ENCODE measurements around the gene GPR171.
A peak's percentile ranks its signal among the peaks of the same experiment; 100 is the strongest.

Gene GPR171

DNA sequence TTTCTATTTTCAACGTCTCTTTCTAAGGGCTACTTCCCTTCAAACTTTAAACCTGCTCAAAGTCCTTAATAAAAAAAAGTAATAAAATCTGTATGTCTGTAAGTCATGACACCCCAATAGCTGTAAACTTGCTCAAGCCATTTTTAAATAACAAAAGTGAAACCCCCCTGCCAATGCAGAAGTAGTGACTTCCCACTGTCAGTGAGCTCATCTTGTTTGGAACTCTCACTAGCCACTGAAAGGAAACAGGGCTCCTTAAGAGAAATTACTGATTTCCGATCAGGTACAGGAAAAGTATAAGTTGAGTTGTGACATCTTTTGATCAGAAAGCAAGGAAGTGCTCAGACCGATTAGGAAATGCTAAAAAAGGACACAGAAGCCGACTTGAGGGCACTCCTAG lies 27.6 kb upstream of the GPR171 start:
- no peak overlapping the region for H3K4me3 ChIP-seq (ENCODE audit: control insufficient read depth, low read depth, low read length)
- DNase-seq (ENCODE audit: low read depth), result no peak
- TF ChIP-seq, protein P1, sequence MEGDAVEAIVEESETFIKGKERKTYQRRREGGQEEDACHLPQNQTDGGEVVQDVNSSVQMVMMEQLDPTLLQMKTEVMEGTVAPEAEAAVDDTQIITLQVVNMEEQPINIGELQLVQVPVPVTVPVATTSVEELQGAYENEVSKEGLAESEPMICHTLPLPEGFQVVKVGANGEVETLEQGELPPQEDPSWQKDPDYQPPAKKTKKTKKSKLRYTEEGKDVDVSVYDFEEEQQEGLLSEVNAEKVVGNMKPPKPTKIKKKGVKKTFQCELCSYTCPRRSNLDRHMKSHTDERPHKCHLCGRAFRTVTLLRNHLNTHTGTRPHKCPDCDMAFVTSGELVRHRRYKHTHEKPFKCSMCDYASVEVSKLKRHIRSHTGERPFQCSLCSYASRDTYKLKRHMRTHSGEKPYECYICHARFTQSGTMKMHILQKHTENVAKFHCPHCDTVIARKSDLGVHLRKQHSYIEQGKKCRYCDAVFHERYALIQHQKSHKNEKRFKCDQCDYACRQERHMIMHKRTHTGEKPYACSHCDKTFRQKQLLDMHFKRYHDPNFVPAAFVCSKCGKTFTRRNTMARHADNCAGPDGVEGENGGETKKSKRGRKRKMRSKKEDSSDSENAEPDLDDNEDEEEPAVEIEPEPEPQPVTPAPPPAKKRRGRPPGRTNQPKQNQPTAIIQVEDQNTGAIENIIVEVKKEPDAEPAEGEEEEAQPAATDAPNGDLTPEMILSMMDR (conservative IDR thresholded peaks at IDR 0.05; ENCODE audit: control insufficient read depth, insufficient read depth, low read depth, low read length), result no peak

DNA sequence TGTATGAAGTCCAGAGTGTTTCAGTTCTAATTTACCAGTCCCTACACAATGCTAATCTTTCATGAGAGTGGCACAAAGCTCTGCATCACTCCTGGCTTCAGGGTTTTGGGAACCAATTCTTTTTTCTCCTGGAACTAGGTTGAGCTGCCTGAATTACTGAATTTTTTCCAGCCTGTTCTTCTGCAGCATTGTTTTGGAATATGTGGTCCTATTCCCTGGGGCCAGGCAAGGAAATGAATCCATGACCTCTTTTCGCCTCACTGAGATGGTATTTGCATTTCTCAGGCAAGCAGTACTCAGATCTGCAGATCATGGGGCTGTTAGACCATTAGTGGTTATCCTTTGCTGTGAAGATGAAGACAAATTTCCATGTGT lies 25.6 kb upstream of the GPR171 start:
- DNase-seq (ENCODE audit: low read depth), result peak; percentile 79
- no peak overlapping the region for H3K4me3 ChIP-seq (ENCODE audit: control insufficient read depth, low read depth, low read length)
- TF ChIP-seq, protein P1 (conservative IDR thresholded peaks at IDR 0.05; ENCODE audit: control insufficient read depth, insufficient read depth, low read depth, low read length), result no peak

DNA sequence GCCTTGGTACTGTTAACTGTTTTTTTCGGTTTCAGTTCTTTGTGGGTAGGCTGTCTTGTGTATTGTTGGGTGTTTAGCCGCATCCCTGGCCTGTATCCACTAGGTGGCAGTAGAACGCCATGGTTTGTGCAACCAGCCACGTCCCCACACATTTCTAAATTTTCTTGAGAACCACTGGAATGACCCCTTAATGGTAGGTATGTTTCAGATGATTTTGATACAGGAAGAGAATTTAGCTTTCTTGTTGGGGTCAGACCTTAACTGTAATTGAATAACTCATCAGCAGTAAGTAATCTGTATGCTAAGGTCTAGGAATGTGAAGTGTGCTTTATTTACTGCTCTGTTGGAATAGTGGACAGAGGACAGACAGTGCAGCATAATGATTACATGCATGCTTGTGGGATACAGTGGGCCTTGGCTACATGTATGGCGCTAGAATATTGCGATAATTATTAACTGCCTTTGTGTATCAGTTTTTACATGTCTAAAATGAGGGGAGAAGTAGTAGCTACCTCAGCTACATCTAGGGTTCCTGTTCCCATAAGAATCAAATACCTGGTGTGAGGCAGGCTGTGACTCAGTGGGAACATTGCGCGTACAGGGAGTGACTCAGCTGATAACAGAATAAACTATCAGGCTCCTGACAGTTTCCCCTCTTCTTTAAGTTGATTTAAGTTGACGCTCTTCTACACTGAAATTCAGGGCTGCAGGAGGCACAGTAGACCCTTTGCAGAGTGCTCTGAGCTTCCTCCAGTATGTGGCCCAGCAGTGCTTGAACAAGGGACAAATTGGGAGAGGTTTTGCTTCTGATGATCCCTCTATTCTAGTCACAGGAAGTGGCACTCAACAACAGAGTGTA lies 25.0 kb upstream of the GPR171 start:
- H3K4me3 ChIP-seq (ENCODE audit: control insufficient read depth, low read depth, low read length), result no peak overlapping the region
- DNase-seq (ENCODE audit: low read depth), result peak; percentile 83
- TF ChIP-seq, protein P1 (conservative IDR thresholded peaks at IDR 0.05; ENCODE audit: control insufficient read depth, insufficient read depth, low read depth, low read length), result peak; percentile 96

DNA sequence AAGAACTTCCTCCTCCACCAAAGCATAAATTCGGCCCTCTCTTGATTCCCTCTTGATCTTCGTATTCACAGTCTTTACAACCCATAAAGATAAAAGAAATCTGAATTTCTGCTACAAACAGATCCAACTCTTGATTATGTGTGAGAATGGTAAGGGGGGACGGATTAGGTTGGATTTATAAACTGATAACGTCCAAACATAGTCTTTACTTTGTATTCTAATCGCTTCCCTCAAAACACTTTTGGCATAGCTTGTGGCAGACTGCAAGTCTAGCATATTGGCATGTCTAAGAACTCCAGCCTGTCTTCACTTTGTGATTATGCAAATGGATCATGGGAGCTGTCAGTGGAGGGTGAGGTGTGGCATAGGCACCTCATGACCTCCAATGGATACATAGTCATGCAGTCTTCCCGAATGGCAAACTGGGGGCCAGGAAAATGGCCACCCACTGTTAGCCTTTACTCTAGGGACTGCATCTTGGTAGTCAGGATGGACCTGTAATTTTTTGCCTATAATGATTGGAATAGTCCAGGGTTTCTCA lies 24.3 kb upstream of the GPR171 start:
- TF ChIP-seq, protein P1 (conservative IDR thresholded peaks at IDR 0.05; ENCODE audit: control insufficient read depth, insufficient read depth, low read depth, low read length), result no peak
- no peak for DNase-seq (ENCODE audit: low read depth)
- no peak overlapping the region for H3K4me3 ChIP-seq (ENCODE audit: control insufficient read depth, low read depth, low read length)

DNA sequence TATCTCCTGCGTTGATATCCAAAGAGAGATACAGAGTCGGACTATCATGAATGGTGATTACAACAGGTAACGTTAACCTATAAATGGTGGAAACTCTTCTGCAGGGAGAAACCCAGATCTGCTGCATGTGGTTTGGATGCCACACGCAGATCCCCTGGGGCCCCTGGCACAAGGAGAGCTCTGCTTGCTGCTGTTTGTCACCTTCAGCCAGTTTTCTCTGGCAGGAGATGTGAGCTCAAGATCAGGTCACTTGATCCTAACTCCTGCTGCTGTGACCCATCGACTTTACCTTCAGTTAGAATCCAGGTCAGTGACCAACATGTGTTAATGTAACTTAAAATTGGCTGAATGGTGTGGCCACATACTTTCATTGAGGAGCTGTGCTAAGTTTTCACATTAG lies 23.8 kb upstream of the GPR171 start:
- no peak overlapping the region for H3K4me3 ChIP-seq (ENCODE audit: control insufficient read depth, low read depth, low read length)
- no peak for DNase-seq (ENCODE audit: low read depth)
- TF ChIP-seq, protein P1 (conservative IDR thresholded peaks at IDR 0.05; ENCODE audit: control insufficient read depth, insufficient read depth, low read depth, low read length), result no peak

DNA sequence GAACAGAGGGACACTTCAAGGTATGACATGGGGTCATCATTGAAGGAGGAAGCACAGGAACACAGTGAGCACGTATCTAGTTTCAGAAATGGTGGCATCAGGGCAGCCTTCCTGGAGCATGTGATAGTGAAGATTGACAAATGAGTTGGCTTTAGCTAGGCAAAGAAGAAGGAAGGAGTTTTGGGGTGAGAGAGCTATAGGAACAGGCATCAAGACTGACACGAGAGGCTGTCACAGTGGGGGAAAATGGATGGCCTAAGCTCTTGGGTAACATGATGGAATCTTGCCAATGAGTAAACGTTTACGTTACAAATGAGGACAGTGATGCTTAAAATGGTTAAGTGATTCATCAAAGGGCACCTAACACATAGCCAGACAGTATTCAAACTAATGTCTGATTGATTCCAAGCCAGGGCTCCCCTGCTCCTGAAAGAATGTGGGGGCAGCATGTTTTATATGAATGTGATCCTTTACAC lies 23.1 kb upstream of the GPR171 start:
- peak; percentile 94 for DNase-seq (ENCODE audit: low read depth)
- H3K4me3 ChIP-seq (ENCODE audit: control insufficient read depth, low read depth, low read length), result no peak overlapping the region
- TF ChIP-seq, protein P1 (conservative IDR thresholded peaks at IDR 0.05; ENCODE audit: control insufficient read depth, insufficient read depth, low read depth, low read length), result no peak

All from fibroblast of mammary gland (primary cell).